Kidney (tissue), 14 donors: Measurements from ENCODE around the gene KCNA1. TPM values are rescaled to one million over a fixed set of nuclear protein-coding genes. Genes with fewer than 3 reads are reported as not detected.
A peak's percentile ranks its signal among the peaks of the same experiment; 100 is the strongest.

Experiments
- DNase-seq, 5 donors: peaks; one replicate each; pipeline ENCODE4 v3.0.0-alpha.2; 2013 to 2020
- FAIRE-seq: peaks from 2 replicates; lab custom pipeline; 2012; peaks lifted over from hg19 to GRCh38; lab: Jason Lieb, UNC
- H3K27ac ChIP-seq, 2 donors: one replicate each; pipeline ENCODE4 v1.7.0; 2013; ENCODE audit warnings: low read depth in 2 of 2, low read length in 2 of 2, inconsistent platforms in 1 of 2
- H3K27me3 ChIP-seq: one replicate; pipeline ENCODE4 v1.7.1; 2013; ENCODE audit warnings: low read length, inconsistent platforms; ENCODE audit not compliant: control insufficient read depth, insufficient read depth
- H3K36me3 ChIP-seq, 3 donors: one replicate each; pipeline versions ENCODE4 v1.7.0 to v1.7.1; 2013; ENCODE audit warnings: low read length in 3 of 3, control low read depth in 1 of 3, inconsistent platforms in 1 of 3; ENCODE audit not compliant: insufficient read depth in 3 of 3, control insufficient read depth in 2 of 3
- H3K4me1 ChIP-seq, 3 donors: one replicate each; pipeline versions ENCODE4 v1.7.0 to v1.7.1; 2013; ENCODE audit warnings: low read length in 3 of 3, inconsistent platforms in 1 of 3, low read depth in 1 of 3; ENCODE audit not compliant: control insufficient read depth in 2 of 3, insufficient read depth in 2 of 3
- H3K4me3 ChIP-seq, 3 donors: one replicate each; pipeline versions ENCODE4 v1.7.0 to v1.8.1; 2013; ENCODE audit warnings: low read length in 3 of 3, control low read depth in 1 of 3, inconsistent platforms in 1 of 3
- H3K9ac ChIP-seq, 3 donors: one replicate each; pipeline versions ENCODE4 v1.7.0 to v1.7.1; 2013; ENCODE audit warnings: low read length in 3 of 3, control low read depth in 1 of 3, inconsistent platforms in 1 of 3
- H3K9me3 ChIP-seq, 3 donors: one replicate each; pipeline versions ENCODE4 v1.7.0 to v1.7.1; 2013; ENCODE audit warnings: low read length in 3 of 3, control low read depth in 1 of 3, inconsistent platforms in 1 of 3; ENCODE audit not compliant: control insufficient read depth in 2 of 3, insufficient read depth in 1 of 3
- intact Hi-C: fragments of 100-400 bp; cut with DNase I; formaldehyde crosslinking; loops from one replicate; pipeline ENCODE4 v1.11.1; 2022
- polyA plus RNA-seq: library from polyadenylated mRNA; stranded (reverse); fragments of 350-450 nt; fragmentation: Illumina TruSeq; extraction: RNeasy Lipid Tissue Mini Kit (QIAGEN cat#74804); gene quantifications from one replicate; pipeline ENCODE4 v1.2.3, GENCODE V29; 2014; ENCODE audit warnings: low read depth, low replicate concordance; ENCODE audit not compliant: insufficient read depth
- total RNA-seq: library from RNA; stranded (reverse); fragmentation: NEBNext Ultra II Directional; extraction: Animal tissue kit (Norgen Biotek cat#: 25700); gene quantifications from one replicate; pipeline ENCODE4 v1.2.1, GENCODE V29; 2021
- TF ChIP-seq, protein P1 (sequence below): IDR thresholded peaks from 3 replicates; pipeline ENCODE4 v1.5.1; 2012; ENCODE audit warnings: mild to moderate bottlenecking, moderate library complexity, borderline replicate concordance; ENCODE audit not compliant: insufficient read depth; ENCODE audit errors: extremely low read depth
- donor health status: control.
- donor health status: control.
- donor health status: control.
- donor health status: control.
- donor health status: control.
- donor health status: DM: yes; HTN: yes; CAD: no.
- donor health status: Normal renal cell carcinoma (clear cell type).

The KCNA1 gene
- total and polyA plus RNA-seq, 2 donors from 2014 or later: not detected

DNA sequence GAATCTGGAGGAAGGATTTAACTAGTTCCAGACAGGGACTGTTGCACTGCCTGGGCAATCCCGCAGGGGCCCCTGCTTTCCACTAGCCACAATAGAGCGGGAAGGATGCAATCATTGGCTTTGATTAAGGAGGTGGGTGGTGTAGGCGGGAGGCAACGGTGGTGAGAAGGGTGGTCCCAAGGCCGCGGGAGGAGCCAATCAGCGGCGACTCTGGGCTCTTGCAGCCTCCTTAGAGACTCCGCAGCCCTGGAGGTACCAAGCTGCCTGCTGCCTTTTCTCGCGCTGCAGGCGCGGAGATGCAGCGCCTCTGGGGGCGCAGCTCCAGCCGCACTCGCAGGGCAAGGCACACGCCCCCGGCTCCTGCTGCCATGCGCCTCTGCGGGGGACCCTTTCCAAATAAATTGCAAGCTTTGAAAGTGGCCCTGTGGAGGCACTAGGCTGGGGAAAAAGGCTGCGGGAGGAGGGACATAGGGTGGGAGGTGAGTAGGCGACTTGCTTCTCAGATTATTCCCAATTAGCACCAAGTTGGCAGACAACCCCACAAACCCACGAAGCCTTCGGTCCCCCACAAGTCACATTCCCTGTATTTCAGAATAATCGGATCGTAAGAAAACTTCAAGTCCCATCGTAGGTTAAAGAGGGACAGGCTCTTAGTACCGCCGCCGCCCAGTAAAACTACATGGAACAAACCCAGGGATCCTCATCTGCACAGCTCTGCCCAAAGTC lies 858 bp upstream of the KCNA1 start:
- intact Hi-C loops: no loop called here
- Histone ChIP-seq H3K9me3 (no peaks in the 10 kb centered on the region), H3K27me3 (peaks cover 31% of the 10 kb centered on the region), H3K36me3 (no peaks in the 10 kb centered on the region), H3K4me1 (peaks cover 0 to 4% (median 0%) of the 10 kb centered on the region in 3 donors), H3K9ac (no peak overlapping the region), H3K27ac (no peak overlapping the region), H3K4me3 (no peak overlapping the region)
- DNase-seq (peak; percentile 42 to 65 (median 52)), FAIRE-seq (no peak)
- TF ChIP-seq, protein P1, sequence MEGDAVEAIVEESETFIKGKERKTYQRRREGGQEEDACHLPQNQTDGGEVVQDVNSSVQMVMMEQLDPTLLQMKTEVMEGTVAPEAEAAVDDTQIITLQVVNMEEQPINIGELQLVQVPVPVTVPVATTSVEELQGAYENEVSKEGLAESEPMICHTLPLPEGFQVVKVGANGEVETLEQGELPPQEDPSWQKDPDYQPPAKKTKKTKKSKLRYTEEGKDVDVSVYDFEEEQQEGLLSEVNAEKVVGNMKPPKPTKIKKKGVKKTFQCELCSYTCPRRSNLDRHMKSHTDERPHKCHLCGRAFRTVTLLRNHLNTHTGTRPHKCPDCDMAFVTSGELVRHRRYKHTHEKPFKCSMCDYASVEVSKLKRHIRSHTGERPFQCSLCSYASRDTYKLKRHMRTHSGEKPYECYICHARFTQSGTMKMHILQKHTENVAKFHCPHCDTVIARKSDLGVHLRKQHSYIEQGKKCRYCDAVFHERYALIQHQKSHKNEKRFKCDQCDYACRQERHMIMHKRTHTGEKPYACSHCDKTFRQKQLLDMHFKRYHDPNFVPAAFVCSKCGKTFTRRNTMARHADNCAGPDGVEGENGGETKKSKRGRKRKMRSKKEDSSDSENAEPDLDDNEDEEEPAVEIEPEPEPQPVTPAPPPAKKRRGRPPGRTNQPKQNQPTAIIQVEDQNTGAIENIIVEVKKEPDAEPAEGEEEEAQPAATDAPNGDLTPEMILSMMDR: no peak

DNA sequence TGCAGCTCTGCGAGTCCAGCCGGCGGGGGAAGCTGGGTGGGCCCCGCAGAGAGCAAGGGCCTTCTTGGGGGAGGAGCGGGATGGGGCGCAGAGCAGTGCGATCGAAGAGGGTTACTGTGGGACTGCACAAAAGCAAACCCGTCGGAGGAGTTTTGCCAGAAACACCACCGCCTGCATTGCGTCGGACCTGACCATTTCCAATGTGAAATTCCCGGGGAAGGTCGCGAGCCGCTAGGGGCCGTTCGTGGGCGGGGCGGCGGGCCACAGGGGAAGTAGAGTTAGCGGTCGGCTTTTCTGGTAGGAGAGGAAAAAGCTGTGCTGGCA lies 333 bp upstream of the KCNA1 start:
- TF ChIP-seq, protein P1: no peak
- H3K27me3 ChIP-seq: peaks cover 31% of the 10 kb centered on the region
- no peaks in the 10 kb centered on the region for H3K9me3 ChIP-seq
- no peak overlapping the region for H3K27ac ChIP-seq
- H3K9ac ChIP-seq: no peak overlapping the region
- DNase-seq: peak in 2 of 5 donors; percentile 35 to 38
- no peak for FAIRE-seq
- peaks cover 0 to 4% (median 0%) of the 10 kb centered on the region in 3 donors for H3K4me1 ChIP-seq
- intact Hi-C loops: no loop called here
- no peak overlapping the region for H3K4me3 ChIP-seq
- H3K36me3 ChIP-seq: no peaks in the 10 kb centered on the region

DNA sequence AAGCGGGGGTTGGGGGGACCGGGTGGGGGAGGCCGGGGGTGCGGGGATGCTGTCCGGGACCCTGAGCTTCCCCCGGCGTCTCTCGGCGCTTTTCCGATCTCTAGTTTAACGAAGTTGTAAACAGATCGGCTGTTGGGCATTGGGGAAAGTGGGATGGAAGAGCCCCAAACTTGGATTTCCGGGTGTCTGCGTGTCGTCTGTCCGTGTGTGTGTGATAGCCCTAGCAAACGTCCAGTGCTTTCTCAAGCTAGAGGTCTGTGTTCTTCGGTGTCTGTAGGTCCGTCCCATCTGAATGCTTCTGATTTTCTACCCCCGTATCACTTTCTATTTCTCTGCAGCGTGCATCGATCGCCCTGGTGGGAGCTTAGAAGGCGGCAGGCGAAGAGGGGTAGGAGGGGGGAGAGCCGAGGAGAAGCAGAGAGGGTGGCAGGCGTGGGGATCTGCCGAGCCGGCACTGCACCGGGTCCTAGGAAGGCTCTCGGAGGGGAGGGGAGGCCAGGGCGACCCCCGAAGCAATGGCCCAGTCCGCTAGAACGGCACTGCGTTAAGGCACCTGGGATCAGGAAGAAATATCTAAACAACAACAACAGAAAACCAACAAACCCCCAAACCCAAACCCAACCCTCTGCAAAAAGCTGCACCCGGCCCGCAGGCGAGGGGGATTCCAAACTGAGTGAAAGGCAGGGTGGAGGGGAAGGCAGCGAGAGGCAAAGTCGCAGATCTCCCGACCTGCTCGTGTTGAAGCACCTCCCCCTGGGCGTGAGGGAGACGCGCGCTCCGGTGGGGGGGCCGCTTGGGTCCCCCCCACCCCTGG lies 1.0 kb downstream of the KCNA1 start:
- TF ChIP-seq, protein P1: no peak
- H3K9ac ChIP-seq: peak overlapping the region in 1 of 3 donors; percentile 7
- peaks cover 0 to 4% (median 0%) of the 10 kb centered on the region in 3 donors for H3K4me1 ChIP-seq
- FAIRE-seq (no peak), DNase-seq (peak in 4 of 5 donors; percentile 12 to 34 (median 19))
- no peak overlapping the region for H3K27ac ChIP-seq
- intact Hi-C loops: no loop called here
- no peaks in the 10 kb centered on the region for H3K9me3 ChIP-seq
- peak overlapping the region; percentile 34 to 69 (median 55) for H3K4me3 ChIP-seq
- H3K36me3 ChIP-seq: no peaks in the 10 kb centered on the region
- H3K27me3 ChIP-seq: peaks cover 37% of the 10 kb centered on the region
